Subcutaneous adipose tissue (tissue), 4 donors: ENCODE measurements around the gene DISP3. TPM values are rescaled to one million over a fixed set of nuclear protein-coding genes. Genes with fewer than 3 reads are reported as not detected.

Experiments used
- CTCF ChIP-seq: fragments of 450-650 bp; IDR thresholded peaks from one replicate; pipeline ENCODE4 v1.5.1; 2016; ENCODE audit warnings: low read depth, mild to moderate bottlenecking, control low read depth, antibody characterized with exemption, moderate library complexity
- total RNA-seq, 4 donors: library from RNA; depleted of rRNA; stranded (reverse); fragments of >200 nt; gene quantifications; one replicate each; pipeline ENCODE4 v1.1.0, GENCODE V29; 2016

Gene DISP3
- total RNA-seq, 4 donors from 2014 or later, result not detected

DNA sequence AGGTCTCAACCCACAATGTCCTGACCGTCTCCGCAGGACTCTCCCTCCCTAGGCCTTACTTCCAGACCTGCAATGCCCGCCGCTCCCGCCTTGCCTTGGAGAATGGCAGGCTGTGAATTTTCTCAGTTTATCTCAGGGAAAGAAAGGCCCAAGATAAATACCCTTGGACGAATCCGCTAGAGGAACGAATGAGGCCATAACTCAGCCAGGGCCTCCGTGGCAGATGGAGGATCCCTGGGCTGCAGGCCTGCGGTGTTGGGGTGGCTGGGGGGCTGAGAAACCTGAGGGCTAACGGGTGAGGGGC, 29.9 kb upstream of the DISP3 start:
- TF ChIP-seq CTCF, result no peak

GRCh38 chr1:11450310-11450709, 28.6 kb upstream of the DISP3 start:
- no peak for TF ChIP-seq CTCF

- no peak for TF ChIP-seq CTCF
These were observed 25.0 kb upstream of the DISP3 start for GRCh38 chr1:11453742-11454491.

- TF ChIP-seq CTCF, result no peak
These were observed 22.9 kb upstream of the DISP3 start for GRCh38 chr1:11455967-11456570.

DNA sequence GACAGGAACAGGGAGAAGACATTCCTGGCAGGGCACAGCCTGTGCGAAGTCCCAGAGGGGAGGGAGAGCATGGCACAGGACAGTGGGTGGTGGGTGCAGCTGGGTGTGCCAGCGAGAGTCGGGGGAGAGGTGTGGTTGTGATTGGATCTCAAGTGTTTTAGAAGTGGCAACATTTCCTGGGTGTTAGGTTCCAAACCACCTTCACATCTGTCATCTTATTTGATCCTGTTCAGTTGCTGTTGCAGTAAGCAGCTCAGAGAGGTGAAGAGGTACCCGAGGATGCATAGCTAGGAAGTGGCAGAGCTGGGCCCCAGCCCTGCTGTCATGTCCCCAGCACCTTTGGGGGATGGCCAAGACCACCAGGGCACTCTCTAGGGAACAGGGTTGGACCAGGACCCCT, 22.0 kb upstream of the DISP3 start:
- TF ChIP-seq CTCF, result no peak

DNA sequence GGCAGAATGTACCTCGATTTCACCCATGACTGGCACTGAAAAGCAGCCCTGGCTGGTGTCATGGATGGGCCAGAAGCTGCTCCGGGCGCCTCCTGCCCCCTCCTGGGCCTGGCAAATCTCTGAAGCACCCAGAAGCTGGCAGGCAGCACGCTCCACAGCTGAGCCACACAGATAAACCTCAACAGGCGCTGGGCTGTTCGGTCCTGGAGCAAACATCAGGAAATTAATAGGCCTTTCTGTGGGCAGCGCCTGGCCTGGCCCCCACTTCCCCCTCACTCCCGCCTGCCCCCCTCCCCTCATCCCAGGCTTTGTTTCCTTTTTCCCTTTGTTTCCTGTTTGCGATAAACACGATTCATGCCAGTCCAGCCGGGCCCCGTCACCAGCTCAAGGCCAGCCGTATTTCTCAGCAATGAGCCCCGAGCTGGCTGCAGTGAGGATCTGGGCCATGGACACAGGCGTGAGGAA, 20.1 kb upstream of the DISP3 start:
- no peak for TF ChIP-seq CTCF

GRCh38 chr1:11461531-11462137, 17.3 kb upstream of the DISP3 start:
- no peak for TF ChIP-seq CTCF
